Measurements from ENCODE around the gene RALB.
"Not testable (repeated sequence)": the region's sequence is repeated elsewhere in the genome, so short reads cannot be mapped to it uniquely, and the experiment has no call there.

The RALB gene

GRCh38 chr2:120255986-120256650 lies 3.5 kb downstream of the RALB start:
- DNase-seq (ENCODE audit: insufficient read length, low spot score) (no peak), FAIRE-seq (no peak)
- TF ChIP-seq POLR2A (IDR thresholded peaks at IDR 0.05; ENCODE audit: low read depth, low read length) = no peak

GRCh38 chr2:120256651-120257000 lies 4.0 kb downstream of the RALB start:
- no peak for FAIRE-seq

GRCh38 chr2:120257522-120257921 lies 4.9 kb downstream of the RALB start:
- FAIRE-seq = no peak
- no peak for TF ChIP-seq POLR2A (IDR thresholded peaks at IDR 0.05; ENCODE audit: low read depth, low read length)
- DNase-seq (ENCODE audit: insufficient read length, low spot score) = no peak

More at GRCh38 chr2:120256651-120257000, 4.0 kb downstream of the RALB start:
- TF ChIP-seq POLR2A (IDR thresholded peaks at IDR 0.05; ENCODE audit: low read depth, low read length) = no peak
- no peak for DNase-seq (ENCODE audit: insufficient read length, low spot score)

- DNase-seq (ENCODE audit: insufficient read length, low spot score) = no peak
- FAIRE-seq = no peak
- TF ChIP-seq POLR2A (IDR thresholded peaks at IDR 0.05; ENCODE audit: low read depth, low read length) = no peak
These were observed 5.5 kb downstream of the RALB start for GRCh38 chr2:120258196-120258595.

DNA sequence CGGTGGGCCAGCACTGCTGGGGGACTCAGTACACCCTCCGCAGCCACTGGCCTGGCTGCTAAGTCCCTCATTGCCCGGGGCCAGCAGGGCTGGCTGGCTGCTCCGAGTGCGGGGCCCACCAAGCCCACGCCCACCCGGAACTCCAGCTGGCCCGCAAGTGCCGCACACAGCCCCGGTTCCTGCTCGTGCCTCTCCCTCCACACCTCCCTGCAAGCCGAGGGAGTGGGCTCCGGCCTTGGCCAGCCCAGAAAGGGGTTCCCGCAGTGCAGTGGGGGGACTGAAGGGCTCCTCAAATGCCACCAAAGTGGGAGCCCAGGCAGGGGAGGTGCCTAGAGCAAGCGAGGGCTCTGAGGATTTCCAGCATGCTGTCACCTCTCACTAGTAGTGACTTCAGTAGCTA lies 7.3 kb downstream of the RALB start:
- not testable (repeated sequence) for DNase-seq (ENCODE audit: insufficient read length, low spot score); FAIRE-seq

DNA sequence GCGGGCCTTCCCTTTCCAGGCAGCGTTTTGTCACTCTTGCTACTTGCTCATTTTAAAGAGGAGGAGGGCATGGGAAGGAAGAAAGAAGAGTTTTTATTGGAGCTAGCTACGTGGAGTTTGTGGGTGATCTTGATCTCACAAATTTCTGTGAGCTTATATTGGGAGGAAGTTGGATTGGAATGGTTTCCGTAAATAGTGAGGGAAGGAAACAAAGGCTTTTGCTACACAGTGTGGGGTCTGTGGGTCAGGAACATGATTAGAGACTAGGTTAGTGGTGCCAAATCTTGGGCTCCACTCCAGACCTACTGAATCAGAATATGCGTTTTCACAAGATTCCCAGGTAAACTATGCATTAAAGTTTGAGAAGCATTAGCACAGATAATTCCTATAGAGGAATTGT lies 8.1 kb downstream of the RALB start:
- FAIRE-seq (no peak), DNase-seq (ENCODE audit: insufficient read length, low spot score) (no peak)
- TF ChIP-seq POLR2A (IDR thresholded peaks at IDR 0.05; ENCODE audit: low read depth, low read length) = no peak

DNA sequence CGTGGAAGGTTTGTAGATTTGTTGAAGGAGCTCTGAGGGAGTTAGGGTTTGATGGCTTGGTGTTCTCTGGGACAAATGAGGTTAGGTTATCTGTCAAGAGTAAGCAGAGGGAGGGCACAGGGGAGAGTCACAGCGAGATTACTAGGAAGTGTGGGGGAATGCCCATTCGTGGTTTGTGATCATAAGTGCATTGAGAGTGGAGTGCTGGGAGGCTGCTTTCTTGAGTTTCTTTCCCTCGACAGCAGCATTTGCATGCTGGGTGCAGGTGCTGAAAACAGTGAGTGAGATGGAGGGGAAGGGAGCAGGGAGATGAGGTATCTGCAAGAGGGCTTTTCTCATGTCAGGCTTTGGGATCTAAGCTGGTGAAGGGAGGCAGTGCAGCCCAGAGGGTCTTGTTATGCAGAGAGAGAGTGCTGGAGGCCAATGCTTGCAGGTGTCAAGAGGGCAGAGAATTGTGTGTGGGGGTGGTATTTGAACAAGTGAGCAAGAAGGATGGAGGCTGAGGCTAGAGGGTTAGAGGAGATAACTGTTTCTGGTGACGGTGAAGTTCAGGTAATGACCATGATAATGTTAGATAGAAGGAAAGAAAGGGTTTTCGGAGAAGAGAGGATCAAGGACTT lies 8.8 kb downstream of the RALB start:
- DNase-seq (ENCODE audit: insufficient read length, low spot score) = no peak
- no peak for FAIRE-seq
- no peak for TF ChIP-seq POLR2A (IDR thresholded peaks at IDR 0.05; ENCODE audit: low read depth, low read length)

DNA sequence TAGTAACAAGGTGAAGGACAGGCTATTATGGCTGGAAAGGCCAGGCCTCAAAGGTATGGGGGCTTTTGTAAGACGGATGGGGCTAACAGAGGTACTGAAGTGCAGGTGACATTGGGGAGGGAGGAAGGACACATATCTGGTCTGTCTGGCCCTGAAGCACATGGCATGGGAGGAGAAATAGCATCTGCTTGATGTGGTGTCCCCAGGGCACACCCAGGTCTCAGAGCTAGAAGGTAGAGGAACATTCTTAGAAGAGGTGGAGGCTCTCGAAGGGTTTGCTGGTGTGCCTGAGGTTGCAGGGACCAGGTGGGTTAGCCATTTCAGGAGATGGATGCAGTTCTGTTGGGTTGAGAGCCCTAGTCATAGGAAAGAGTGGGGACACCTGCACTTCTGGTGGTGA lies 9.5 kb downstream of the RALB start:
- FAIRE-seq (no peak), DNase-seq (ENCODE audit: insufficient read length, low spot score) (no peak)
- TF ChIP-seq POLR2A (IDR thresholded peaks at IDR 0.05; ENCODE audit: low read depth, low read length) = no peak

- no peak for TF ChIP-seq POLR2A (IDR thresholded peaks at IDR 0.05; ENCODE audit: low read depth, low read length)
- no peak for DNase-seq (ENCODE audit: insufficient read length, low spot score)
- no peak for FAIRE-seq
These were observed 10.2 kb downstream of the RALB start for GRCh38 chr2:120262761-120263428.

- TF ChIP-seq POLR2A (IDR thresholded peaks at IDR 0.05; ENCODE audit: low read depth, low read length) = no peak
- FAIRE-seq = no peak
These were observed 12.4 kb downstream of the RALB start for GRCh38 chr2:120265006-120265405.

GRCh38 chr2:120267348-120267747 lies 14.7 kb downstream of the RALB start:
- no peak for DNase-seq (ENCODE audit: insufficient read length, low spot score)
- no peak for TF ChIP-seq POLR2A (IDR thresholded peaks at IDR 0.05; ENCODE audit: low read depth, low read length)

More at GRCh38 chr2:120265006-120265405, 12.4 kb downstream of the RALB start:
- DNase-seq (ENCODE audit: insufficient read length, low spot score) = no peak

GRCh38 chr2:120269076-120269744 lies 16.6 kb downstream of the RALB start:
- no peak for DNase-seq (ENCODE audit: insufficient read length, low spot score)
- FAIRE-seq = no peak
- no peak for TF ChIP-seq POLR2A (IDR thresholded peaks at IDR 0.05; ENCODE audit: low read depth, low read length)

More at GRCh38 chr2:120267348-120267747, 14.7 kb downstream of the RALB start:
- no peak for FAIRE-seq

DNA sequence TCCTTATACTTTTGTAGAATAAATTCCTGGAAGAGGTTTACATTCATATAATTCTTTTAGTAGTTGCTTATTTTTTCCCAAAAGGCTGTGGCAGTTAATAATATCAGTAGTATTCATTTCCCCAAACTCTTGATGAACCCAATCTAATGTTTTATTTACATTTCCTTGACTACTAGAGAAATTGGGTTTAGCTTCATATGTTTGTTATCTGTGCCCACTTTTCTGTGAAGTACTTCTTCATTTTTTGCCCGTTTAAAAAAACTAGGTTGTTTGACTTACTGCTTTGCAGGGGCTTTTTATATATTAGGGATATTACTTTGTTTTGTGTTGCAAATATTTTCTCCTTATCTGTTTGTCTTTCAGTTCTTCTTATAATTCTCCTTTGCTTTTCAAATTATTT lies 17.2 kb downstream of the RALB start:
- no peak for FAIRE-seq
- no peak for DNase-seq (ENCODE audit: insufficient read length, low spot score)
- no peak for TF ChIP-seq POLR2A (IDR thresholded peaks at IDR 0.05; ENCODE audit: low read depth, low read length)

GRCh38 chr2:120271711-120272379 lies 19.2 kb downstream of the RALB start:
- no peak for TF ChIP-seq POLR2A (IDR thresholded peaks at IDR 0.05; ENCODE audit: low read depth, low read length)
- FAIRE-seq (no peak), DNase-seq (ENCODE audit: insufficient read length, low spot score) (no peak)
